ENCODE measurements around the gene APOBEC3A.

GRCh38 chr22:38953091-38953490 lies 4.3 kb upstream of the APOBEC3A start:
- TF ChIP-seq CTCF (IDR thresholded peaks at IDR 0.05) (no peak), POLR2A (IDR thresholded peaks at IDR 0.05) (no peak)

Data from lower leg skin (tissue), 3 donors.